ENCODE data around the gene UTP3.
"Not testable (repeated sequence)": the region's sequence is repeated elsewhere in the genome, so short reads cannot be mapped to it uniquely, and the experiment has no call there.

DNA sequence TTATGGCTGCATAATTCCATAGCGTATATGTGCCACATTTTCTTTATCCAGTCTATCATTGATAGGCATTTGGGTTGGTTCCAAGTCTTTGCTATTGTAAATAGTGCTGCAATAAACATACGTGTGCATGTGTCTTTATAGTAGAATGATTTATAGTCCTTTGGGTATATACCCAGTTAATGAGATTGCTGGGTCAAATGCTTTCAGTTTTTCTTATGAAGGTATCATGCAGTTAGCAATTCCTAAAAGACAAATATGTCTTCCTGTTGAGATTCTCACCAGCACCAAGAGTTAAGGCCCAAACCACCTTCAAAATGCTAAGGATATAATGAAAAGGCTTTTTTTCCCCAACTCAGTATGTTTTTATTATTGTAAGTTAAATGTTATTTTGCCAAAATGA lies 14.3 kb downstream of the UTP3 start:
- TF ChIP-seq SMARCA4 (IDR thresholded peaks at IDR 0.05), result not testable (repeated sequence)
- TF ChIP-seq, protein P1, sequence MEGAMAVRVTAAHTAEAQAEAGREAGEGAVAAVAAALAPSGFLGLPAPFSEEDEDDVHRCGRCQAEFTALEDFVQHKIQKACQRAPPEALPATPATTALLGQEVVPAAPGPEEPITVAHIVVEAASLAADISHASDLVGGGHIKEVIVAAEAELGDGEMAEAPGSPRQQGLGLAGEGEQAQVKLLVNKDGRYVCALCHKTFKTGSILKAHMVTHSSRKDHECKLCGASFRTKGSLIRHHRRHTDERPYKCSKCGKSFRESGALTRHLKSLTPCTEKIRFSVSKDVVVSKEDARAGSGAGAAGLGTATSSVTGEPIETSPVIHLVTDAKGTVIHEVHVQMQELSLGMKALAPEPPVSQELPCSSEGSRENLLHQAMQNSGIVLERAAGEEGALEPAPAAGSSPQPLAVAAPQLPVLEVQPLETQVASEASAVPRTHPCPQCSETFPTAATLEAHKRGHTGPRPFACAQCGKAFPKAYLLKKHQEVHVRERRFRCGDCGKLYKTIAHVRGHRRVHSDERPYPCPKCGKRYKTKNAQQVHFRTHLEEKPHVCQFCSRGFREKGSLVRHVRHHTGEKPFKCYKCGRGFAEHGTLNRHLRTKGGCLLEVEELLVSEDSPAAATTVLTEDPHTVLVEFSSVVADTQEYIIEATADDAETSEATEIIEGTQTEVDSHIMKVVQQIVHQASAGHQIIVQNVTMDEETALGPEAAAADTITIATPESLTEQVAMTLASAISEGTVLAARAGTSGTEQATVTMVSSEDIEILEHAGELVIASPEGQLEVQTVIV (CRISPR knock-in tag; IDR thresholded peaks at IDR 0.05; ENCODE audit: borderline replicate concordance), result not testable (repeated sequence)

Data from K562 (cell line).